Measurements from ENCODE around the gene CPNE9.

The CPNE9 gene

GRCh38 chr3:9666704-9667445, 36.8 kb upstream of the CPNE9 start:
- Histone ChIP-seq H3K9ac (no peak overlapping the region), H4K20me1 (ENCODE audit: insufficient read depth) (no peaks in the 10 kb centered on the region), H3K4me1 (ENCODE audit: low read depth, poor library complexity, severe bottlenecking) (no peaks in the 10 kb centered on the region), H3K4me3 (IDR thresholded peaks at IDR 0.05; ENCODE audit: insufficient read depth, low read depth, low read length) (no peak overlapping the region), H2AFZ (ENCODE audit: low read depth) (no peak overlapping the region), H3K27me3 (ENCODE audit: insufficient read depth, low read depth) (no peaks in the 10 kb centered on the region), H3K79me2 (ENCODE audit: insufficient read depth, low read depth) (no peaks in the 10 kb centered on the region), H3K27ac (no peak overlapping the region), H3K36me3 (ENCODE audit: insufficient read depth) (no peaks in the 10 kb centered on the region), H3K4me2 (no peak overlapping the region)
- no peak for TF ChIP-seq CTCF (conservative IDR thresholded peaks at IDR 0.05; ENCODE audit: low read depth, low read length)

GRCh38 chr3:9669277-9669676, 34.4 kb upstream of the CPNE9 start:
- TF ChIP-seq CTCF (conservative IDR thresholded peaks at IDR 0.05; ENCODE audit: low read depth, low read length): no peak
- no peak overlapping the region for H3K27ac ChIP-seq
- H4K20me1 ChIP-seq (ENCODE audit: insufficient read depth): no peaks in the 10 kb centered on the region
- H3K4me3 ChIP-seq (IDR thresholded peaks at IDR 0.05; ENCODE audit: insufficient read depth, low read depth, low read length): no peak overlapping the region
- H3K4me2 ChIP-seq: no peak overlapping the region
- H3K4me1 ChIP-seq (ENCODE audit: low read depth, poor library complexity, severe bottlenecking): no peaks in the 10 kb centered on the region
- H2AFZ ChIP-seq (ENCODE audit: low read depth): no peak overlapping the region
- no peaks in the 10 kb centered on the region for H3K27me3 ChIP-seq (ENCODE audit: insufficient read depth, low read depth)
- no peaks in the 10 kb centered on the region for H3K36me3 ChIP-seq (ENCODE audit: insufficient read depth)
- no peaks in the 10 kb centered on the region for H3K79me2 ChIP-seq (ENCODE audit: insufficient read depth, low read depth)
- no peak overlapping the region for H3K9ac ChIP-seq

GRCh38 chr3:9669720-9670432, 33.8 kb upstream of the CPNE9 start:
- TF ChIP-seq CTCF (conservative IDR thresholded peaks at IDR 0.05; ENCODE audit: low read depth, low read length): no peak
- Histone ChIP-seq H3K27me3 (ENCODE audit: insufficient read depth, low read depth) (no peaks in the 10 kb centered on the region), H3K27ac (no peak overlapping the region), H2AFZ (ENCODE audit: low read depth) (no peak overlapping the region), H3K4me2 (no peak overlapping the region), H3K9ac (no peak overlapping the region), H3K4me1 (ENCODE audit: low read depth, poor library complexity, severe bottlenecking) (no peaks in the 10 kb centered on the region), H3K4me3 (IDR thresholded peaks at IDR 0.05; ENCODE audit: insufficient read depth, low read depth, low read length) (no peak overlapping the region), H3K79me2 (ENCODE audit: insufficient read depth, low read depth) (no peaks in the 10 kb centered on the region), H3K36me3 (ENCODE audit: insufficient read depth) (no peaks in the 10 kb centered on the region), H4K20me1 (ENCODE audit: insufficient read depth) (no peaks in the 10 kb centered on the region)

GRCh38 chr3:9673082-9673481, 30.6 kb upstream of the CPNE9 start:
- H3K79me2 ChIP-seq (ENCODE audit: insufficient read depth, low read depth): no peaks in the 10 kb centered on the region
- H3K36me3 ChIP-seq (ENCODE audit: insufficient read depth): no peaks in the 10 kb centered on the region
- H3K27me3 ChIP-seq (ENCODE audit: insufficient read depth, low read depth): no peaks in the 10 kb centered on the region
- no peak overlapping the region for H2AFZ ChIP-seq (ENCODE audit: low read depth)
- no peak overlapping the region for H3K4me3 ChIP-seq (IDR thresholded peaks at IDR 0.05; ENCODE audit: insufficient read depth, low read depth, low read length)
- no peak for TF ChIP-seq CTCF (conservative IDR thresholded peaks at IDR 0.05; ENCODE audit: low read depth, low read length)
- H3K9ac ChIP-seq: no peak overlapping the region
- no peak overlapping the region for H3K27ac ChIP-seq
- no peaks in the 10 kb centered on the region for H3K4me1 ChIP-seq (ENCODE audit: low read depth, poor library complexity, severe bottlenecking)
- H3K4me2 ChIP-seq: no peak overlapping the region
- no peaks in the 10 kb centered on the region for H4K20me1 ChIP-seq (ENCODE audit: insufficient read depth)
